Glomerular endothelial cell (primary cell): Measurements from ENCODE around the gene SIL1. TPM values are rescaled to one million over a fixed set of nuclear protein-coding genes. Genes with fewer than 3 reads are reported as not detected.
"Not testable (repeated sequence)": the region's sequence is repeated elsewhere in the genome, so short reads cannot be mapped to it uniquely, and the experiment has no call there.

ENCODE experiments used
- DNase-seq: peaks from one replicate; pipeline ENCODE4 v3.0.0-alpha.2; 2011; ENCODE audit warnings: low read depth, low spot score; ENCODE audit errors: extremely low read depth
- total RNA-seq: library from RNA; depleted of rRNA; stranded (reverse); fragments of >200 nt; gene quantifications from 2 replicates; pipeline ENCODE4 v1.2.3, GENCODE V29; 2015

Gene SIL1
- total RNA-seq, 1 donor from 2014 or later, result 48.7 TPM

DNA sequence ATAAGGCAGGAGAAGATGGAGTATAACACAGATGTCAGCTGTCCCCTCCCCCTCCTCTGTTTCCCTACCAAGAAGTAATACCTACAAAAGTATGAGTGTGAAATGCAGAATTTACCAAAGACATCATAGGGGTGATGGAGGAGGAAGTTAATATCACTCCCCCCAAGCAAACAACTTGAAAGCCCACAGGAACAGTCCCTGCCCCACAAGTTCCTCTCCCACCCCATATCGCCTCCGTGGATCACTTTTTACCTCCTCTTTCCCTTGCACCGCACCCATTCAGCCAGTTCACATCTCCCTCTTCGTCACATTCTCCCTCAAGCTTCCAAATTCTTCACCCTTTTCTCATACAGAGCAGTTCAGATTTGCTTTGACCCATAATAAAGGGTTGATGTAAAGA, 7.0 kb upstream of the SIL1 start:
- no peak for DNase-seq

DNA sequence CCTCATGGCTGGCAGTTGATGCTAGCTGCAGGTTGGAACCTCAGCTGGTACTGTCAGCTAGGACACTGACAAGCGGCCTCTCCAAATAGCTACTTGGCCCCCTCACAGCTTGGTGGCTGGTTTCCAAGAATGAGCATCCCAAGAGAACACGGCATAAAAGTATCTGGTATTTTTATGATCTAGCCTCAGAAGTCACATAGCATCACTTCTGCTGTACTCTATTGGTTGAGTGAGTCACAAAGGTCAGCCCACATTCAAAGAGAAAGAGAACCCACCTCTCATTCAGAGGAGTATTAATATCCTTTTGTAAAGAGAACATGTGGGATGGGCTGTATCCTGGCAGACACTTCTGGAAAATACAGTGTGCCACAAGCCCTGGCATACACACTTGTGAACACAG, 6.0 kb upstream of the SIL1 start:
- no peak for DNase-seq

DNA sequence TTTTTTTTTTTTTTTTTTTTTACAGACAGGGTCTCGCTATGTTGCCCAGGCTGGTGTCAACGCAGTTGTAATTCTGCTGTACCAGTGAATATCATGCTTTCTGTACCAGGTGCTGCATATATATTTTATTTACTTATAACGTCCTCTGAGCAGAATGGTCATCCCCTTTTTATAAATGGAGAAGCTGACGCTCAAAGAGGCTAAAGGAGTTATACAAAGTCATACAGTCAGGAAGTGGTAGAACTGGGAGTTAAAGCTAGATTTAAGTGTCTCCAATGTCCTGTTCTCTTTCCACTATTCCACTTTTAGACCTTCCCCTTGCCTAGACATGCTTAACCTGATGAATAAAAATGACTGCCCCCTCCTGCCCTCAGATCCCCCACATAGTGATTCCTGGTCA, 1.2 kb upstream of the SIL1 start:
- no peak for DNase-seq

DNA sequence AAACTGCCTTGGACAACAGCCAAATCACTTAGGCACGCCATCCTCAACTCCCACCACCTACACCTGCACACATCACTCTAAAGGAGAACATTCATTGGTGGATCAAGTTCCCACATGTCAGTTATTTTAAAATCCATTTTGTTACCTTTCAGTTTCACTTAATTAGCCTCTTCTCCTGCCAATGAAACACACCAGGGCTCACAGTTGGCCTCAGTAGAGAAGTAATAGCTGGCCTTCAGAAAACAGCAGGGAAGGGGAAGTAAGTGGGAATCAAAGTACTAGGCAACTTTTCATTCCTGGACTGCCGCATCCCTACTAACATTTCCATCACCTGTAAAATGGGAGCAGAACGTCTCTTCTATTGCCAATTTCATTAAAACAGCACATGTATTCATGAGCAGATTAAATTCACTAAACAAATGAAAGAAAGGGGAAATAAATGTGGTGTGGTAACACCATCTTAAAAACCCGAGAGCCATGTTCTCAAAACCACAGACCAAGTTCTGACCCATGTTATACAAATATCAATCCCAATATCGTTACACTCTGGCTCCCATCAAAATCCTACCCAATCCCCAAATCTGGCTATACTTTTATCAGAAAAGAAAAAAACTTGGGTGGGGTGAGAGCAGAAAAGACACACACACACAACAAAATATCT, 1.7 kb downstream of the SIL1 start:
- DNase-seq, result no peak

DNA sequence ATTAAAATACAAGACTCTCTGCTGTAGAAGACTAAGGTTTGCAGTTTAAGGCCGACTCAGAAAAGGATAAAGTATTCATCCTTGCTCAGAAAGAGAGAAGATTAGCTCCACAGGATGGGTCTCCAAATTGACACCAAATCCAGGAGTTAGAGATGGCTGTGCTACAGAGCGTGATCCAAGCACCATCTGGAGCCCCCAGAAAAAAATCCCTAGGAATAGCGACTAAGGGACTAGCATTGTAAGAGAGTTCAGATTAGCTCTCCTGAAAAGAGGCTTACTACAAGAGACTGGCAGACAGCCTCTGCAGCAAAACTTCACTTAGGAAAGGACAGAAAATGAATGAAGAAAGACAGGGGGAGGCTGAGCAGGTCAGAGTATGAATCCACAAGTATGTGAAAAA, 3.7 kb downstream of the SIL1 start:
- no peak for DNase-seq

DNA sequence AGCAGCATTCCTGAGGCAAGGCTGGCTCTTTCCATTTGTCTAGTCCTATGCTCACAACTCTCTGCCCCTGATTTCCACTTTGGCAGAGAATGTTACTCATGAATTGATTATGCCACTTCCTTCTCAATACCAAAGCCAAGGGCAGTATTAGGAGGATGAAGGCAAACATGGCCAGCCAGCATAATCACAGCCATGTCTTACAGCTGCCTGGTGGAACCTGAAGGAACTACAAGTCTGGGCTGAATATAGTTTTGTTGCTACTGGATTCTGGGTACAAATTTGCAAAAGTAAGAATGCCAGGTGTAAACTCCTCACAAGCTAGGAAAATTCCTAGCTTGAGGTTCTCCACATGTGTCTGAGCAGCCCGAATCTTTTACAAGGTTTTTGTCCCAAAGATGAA, 4.2 kb downstream of the SIL1 start:
- DNase-seq, result no peak

DNA sequence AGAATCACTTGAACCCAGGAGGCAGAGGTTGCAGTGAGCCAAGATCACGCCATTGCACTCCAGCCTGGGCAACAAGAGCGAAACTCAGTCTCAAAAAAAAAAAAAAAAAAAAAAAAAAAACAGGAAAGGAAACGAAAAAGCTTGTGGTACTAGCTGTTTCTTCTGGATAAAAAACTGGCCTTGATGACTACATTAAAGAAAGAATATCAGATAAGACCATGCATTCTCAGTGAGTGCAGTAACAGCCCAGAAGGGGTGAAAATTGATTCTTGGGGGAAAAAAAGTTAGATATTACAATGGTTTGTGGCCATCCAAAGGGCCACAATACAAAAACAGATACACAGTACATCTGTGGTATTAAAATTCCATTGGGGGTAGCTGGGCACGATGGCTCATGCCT, 5.3 kb downstream of the SIL1 start:
- not testable (repeated sequence) for DNase-seq

DNA sequence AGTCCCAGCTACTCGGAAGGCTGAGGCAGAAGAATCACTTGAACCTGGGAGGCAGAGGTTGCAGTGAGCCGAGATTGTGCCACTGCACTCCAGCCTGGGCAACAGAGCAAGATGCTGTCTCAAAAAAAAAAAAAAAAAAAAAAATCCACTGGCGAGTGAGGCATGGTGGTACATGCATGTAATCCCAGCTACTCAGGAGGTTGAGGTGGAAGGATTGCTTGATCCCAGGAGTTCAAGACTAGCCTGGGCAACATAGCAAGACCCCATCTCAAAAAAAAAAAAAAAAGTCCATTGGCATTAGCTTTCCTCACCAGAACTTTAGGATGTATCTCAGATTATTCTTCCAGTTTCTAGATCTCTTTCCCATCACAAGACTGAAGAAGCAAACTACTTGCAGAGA, 6.2 kb downstream of the SIL1 start:
- DNase-seq, result not testable (repeated sequence)

DNA sequence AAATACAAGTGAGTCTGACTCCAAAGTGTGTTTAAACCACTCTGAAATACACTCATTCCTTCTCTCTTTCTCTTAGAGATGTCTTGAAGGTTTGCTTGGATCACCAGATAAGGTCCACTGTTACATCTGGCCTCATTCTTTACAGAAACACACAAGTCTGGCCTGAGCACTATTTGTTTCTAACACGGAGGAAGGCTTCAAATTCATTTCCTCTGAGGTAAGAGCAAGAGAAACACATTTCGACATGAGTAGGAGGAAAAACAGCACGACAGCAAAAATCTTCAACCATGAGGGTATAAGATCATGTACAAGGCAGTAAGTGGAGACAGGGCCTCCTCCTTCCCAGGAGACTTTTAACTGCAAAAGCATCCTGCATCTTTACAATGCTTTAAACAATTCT, 8.0 kb downstream of the SIL1 start:
- DNase-seq, result no peak

DNA sequence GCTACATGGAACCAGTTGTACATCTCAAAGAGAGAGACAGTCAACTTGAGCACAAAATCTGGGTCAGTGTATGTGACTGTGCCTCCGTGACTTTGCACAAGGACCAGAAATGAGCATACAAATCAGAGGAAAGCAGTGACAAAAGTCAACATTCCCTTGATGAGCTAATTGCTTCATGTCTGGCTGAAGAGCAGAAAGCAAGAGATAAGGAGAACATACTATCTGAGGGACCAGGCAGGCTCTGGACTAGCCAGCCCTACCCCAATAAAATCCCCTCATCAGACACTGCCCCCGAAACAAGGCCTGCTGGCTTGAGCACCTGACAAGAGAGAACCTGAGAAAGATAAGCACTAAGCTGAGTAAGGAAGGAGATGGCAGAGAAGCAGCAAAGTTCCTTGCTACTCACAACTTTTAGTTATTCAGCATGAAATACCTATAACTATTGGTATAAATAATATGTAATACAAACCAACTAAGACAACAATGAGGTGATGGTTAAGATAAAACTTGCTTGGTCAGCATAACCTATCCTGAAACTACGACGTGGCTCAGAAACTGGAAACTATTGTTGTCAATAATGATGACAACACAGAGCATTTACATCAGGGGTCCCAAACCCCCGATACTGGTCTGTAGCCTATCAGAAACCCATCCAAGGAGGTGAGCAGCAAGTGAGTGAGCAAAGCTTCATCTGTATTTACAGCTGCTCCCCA, 9.5 kb downstream of the SIL1 start:
- no peak for DNase-seq

DNA sequence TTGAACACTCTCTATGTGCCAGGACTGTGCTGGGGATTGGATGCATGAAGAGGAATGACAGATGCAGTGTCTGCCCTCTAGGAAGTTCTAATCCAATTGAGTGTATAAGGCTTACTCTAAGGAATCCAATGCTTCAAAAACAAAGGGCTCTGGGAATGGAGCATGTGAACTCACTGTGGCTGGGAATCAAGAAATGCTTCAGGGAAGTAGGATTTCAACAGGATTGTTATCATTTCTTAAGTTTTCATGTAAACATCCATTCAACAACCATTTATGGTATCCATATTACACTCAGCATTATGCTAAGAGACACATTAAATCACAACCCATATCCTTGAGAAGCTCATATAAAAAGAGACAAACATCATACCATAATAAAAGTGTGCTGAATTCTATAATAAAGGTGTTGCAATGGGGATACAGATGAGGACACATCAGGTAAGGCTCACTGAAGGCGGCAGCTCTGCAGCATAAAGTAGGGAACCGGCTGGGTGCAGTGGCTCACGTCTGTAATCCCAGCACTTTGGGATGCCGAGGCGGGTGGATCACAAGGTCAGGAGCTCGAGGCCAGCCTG, 11.3 kb downstream of the SIL1 start:
- no peak for DNase-seq

DNA sequence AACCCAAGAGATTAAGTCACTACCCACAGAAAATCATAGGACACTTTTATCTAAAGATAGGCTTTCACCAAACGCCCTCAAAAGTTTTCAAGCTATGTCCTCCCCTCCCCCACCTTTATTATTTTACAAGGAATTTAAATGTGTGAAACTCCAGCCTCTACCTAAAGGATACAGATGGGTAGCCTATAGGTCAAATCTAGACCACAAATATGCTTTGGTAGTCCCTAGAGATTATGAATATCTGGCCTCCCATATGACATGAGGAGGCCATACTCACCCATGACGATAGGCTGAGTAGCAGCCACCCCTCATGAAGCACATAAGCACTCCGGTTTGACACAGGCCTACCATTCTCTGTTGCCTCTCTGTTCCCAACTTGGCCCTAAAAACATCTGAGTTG, 11.9 kb downstream of the SIL1 start:
- DNase-seq, result no peak

DNA sequence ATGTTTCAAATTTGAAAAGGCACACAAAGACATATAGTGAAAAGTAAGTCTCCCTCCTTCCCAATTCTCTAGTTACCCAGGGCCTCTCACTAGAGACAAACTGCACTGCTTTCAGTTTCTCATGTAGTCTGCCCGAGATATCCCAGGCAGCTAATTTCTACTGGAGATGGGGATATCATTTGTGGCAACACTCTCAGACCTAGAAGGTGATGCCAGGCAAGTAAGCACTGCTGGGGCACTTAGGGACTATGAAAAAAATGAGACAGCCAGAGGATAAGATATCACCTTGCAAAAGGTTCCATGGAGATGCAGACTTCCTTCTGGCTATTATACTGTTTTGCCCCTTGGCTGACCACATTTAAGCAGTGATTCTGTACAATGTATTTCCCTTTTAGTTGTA, 12.6 kb downstream of the SIL1 start:
- no peak for DNase-seq

DNA sequence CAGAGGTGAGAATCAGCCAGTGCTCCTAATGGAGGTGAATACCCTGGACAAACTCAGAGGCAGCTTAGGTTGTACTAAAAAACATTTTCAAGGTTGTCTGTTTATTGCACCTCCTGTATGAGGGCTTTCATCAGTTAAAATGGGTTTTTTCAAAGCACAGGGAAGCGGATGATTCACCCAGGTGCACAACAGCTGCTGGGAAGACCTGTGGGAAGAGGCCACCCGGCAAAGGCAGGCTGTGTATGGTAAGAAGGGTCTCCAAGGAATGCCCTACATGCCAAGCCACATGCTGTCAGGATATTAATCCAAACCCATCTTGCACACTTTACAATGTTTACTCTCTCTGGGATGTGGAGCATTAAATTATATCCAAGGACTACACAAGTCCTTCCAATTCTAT, 14.7 kb downstream of the SIL1 start:
- no peak for DNase-seq

DNA sequence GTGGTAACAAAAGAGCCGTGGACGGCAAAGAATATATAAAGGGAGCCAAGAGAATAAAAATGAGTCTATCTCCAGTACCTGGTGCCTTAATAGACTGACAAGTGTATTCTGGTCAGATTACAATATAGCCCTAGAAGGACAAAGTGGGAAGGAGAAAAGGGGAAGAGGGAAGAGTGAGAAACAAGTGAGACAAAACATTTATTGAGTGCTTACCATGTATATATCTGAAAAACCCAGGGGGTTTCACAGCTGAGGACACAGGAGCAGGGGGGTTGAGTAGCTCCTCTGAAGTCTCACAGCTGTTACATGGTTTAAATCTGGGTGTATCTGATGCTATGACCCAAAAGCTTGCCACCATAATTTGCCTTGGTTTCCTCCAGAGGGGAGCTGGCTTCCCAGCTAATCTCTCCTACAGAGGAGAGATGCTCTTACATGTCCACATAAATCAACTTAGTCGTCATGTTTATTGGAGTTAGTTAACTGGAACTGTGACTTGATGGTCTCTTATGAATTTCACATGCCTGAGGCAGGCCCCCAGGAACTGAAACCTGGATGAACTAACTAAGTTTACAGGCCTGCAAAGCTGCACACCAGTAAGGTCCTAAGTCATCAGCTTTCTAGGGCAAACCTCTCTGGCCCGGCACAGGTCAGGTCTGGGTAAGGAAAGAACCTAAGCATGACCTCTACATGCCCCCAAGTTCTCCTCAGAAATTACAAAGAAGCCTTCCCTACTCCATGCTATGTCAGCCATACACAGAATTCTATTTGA, 15.5 kb downstream of the SIL1 start:
- no peak for DNase-seq

DNA sequence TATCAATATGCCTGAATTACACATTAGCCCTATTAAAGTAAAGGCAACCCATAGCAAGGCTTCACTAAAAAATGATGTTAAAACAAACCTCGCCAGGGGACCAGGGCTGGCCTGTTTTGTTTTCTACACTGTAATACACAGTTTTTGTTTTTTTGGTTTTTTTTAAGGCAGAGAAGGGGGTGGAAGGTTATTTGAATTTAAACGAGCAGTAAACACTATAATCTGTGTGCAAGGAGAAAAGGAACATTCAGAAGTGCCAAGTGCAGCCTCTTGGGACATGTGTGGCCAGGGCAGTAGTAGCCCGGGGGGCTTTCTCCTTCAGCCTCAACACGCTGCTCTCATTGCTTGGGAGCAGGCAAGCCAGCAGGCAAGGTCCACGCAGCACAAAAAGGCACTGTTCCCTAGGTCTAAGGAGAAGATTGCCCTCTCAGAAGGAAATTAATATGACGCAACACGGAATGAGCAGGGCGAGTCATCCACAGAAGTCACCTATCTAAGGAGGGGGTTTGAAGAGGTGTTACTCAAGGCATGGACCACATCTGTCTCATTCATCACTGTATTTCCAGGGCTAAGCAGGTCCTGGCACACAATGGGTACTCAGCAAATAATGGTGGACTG, 16.2 kb downstream of the SIL1 start:
- DNase-seq, result no peak

DNA sequence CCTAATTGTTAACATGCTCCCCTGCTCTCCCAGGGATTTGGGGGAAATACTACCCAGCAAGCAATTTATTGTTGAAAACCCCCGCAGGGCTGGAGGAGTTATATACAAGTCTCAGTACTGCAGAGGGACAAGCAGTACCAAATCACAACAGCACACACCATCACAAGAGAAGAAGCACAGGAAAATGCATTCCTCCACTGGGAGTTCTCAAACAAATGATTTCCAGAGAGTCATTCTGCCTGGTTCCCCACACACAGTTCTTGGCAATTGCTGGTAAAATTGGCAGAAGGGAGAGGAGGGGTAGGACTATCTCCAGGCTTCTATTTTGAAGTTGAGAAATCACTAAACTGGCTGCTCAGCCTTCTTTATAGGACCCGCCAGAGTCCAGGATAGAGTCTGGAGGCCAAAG, 16.8 kb downstream of the SIL1 start:
- DNase-seq, result no peak

DNA sequence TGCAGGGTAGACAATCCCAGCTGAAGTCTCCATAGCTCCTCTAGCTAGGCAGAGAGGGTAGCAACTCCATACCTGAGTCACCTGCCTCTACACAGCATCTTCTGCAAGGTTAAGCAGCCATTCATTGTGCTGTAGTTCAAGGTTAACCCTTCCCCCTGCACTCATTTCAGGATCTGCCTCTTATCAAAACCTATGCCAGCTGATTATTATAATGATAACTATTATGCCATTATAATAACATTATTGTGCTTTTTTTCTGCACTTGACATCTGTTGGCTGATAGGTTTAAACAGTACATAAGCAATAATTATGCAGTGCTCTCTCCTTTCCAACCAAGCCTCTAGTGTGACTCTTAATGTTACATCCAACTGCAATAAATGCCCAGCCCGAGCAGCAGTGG, 17.3 kb downstream of the SIL1 start:
- no peak for DNase-seq

DNA sequence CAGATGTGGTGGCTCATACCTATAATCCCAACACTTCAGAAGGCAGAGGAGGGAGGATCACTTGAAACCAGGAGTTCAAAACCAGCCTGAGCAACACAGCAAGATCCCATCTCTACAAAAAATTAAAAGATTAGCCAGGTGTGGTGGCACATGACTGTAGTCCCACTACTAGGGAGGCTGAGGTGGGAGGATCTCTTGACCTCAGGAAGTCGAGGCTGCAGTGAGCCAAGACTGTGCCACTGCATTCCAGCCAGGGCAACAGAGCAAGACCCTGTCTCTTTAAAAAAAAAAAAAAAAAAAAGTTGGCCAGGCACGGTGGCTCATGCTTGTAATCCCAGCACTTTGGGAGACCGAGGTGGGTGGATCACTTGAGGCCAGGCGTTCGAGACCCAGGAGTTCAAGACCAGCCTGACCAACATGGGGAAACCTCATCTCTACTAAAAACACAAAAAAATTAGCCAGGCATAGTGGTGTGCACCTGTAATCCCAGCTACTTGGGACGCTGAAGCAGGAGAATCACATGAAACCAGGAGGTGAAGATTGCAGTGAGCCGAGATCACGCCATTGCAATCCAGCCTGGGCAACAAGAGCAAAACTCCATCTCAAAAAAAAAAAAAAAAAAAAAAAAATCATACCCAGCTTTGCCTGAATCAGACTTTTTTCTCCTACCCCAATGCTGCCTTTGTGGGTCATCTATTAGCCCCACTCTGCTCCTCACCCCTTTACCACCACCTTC, 18.2 kb downstream of the SIL1 start:
- DNase-seq, result not testable (repeated sequence)

DNA sequence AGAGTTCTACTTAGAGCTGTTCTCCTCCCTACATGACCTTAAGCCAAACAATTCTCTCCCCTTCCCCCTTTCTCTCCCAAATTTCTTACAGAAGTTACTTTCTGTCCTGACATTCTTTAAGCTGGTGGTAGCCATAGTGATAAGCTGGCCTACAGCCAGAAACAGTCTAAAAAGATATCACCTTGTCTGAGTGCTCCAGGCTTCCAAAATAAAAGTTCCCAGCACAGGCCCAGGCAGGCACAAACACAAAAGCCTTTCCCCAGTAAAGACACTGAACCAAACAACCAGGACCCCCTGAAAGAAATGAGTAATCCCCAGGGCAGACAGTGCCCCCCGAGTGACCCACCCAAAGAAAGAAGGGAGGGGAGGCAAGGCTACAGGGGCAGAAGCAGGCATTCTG, 19.2 kb downstream of the SIL1 start:
- no peak for DNase-seq

DNA sequence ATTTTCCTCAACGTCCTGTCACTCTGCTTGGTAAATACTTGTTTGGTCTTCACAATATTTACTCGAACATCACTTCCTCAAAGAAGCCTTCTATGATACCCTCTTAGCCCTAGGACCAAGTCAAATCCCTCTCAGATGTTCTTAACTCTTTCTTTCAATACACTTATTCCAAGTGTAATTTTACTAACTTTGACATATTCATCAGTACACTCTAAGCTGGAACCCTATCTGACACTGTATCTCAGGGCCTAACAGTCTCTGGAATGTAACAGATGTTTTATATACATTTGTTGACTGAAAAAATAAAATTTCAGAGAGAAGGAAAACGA, 19.6 kb downstream of the SIL1 start:
- no peak for DNase-seq
